Kidney epithelial cell (primary cell): Measurements from ENCODE around the gene ANKRD1. TPM values are rescaled to one million over a fixed set of nuclear protein-coding genes. Genes with fewer than 3 reads are reported as not detected.

Source experiments
- DNase-seq: peaks from one replicate; pipeline ENCODE4 v3.0.0-alpha.2; 2010; ENCODE audit warnings: low read depth
- H3K27me3 ChIP-seq: 2 replicates; pipeline ENCODE4 v1.6.0; 2011; ENCODE audit warnings: low read length; ENCODE audit not compliant: control insufficient read depth, insufficient read depth
- H3K36me3 ChIP-seq: 2 replicates; pipeline ENCODE4 v1.5.1; 2011; ENCODE audit warnings: low read length; ENCODE audit not compliant: control insufficient read depth, insufficient read depth
- H3K4me3 ChIP-seq: 2 replicates; pipeline ENCODE4 v1.5.1; 2011; ENCODE audit warnings: low read depth, mild to moderate bottlenecking, control low read depth, low read length
- total RNA-seq: library from RNA; depleted of rRNA; stranded (reverse); fragments of >200 nt; gene quantifications from 2 replicates; pipeline ENCODE4 v1.2.3, GENCODE V29; 2015
- TF ChIP-seq, protein P1 (sequence below): IDR thresholded peaks from 2 replicates; pipeline ENCODE4 v1.5.1; 2011; ENCODE audit warnings: mild to moderate bottlenecking, moderate library complexity, low read length, control low read depth, inconsistent platforms; ENCODE audit not compliant: insufficient read depth, poor library complexity, severe bottlenecking

ANKRD1 gene
- total RNA-seq, 1 donor from 2014 or later, result 171 TPM

DNA sequence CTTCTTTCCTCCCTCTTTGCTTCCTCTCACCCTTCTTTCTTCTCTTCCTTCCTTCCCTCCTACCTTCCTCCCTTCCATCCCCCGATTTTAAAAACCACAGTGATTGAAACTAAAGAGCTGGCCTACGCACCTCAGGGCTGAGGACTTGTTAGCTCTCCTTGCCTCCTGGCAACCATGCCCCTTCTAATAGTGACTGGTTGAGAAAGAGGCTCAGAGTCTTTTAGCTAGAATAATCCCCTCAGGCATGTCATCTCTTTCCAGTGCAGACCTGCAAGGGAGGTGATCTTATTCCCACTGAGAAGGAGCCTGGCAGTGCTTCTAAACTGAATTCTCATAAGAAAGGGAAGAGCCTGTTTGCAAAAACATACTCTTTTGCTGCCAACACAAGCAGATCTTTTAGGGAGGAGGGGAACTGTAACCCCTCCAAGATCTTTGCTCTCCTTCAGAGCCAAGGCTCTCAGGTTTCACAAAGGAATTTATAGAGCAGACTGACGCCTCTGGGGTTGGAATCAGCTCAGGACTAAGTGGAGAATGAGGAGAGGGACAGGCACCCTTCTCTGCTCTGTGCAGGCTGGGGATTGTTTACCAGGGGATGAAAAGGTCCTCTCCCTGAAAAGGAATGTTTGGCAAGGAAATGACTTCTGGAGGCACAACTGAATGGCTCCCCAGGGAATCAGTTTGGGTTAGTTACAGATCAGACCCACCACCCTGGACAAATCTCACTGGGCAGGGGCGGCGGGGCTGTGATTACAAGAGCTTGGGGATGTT lies 9.4 kb upstream of the ANKRD1 start:
- H3K4me3 ChIP-seq, result no peak overlapping the region
- TF ChIP-seq, protein P1, sequence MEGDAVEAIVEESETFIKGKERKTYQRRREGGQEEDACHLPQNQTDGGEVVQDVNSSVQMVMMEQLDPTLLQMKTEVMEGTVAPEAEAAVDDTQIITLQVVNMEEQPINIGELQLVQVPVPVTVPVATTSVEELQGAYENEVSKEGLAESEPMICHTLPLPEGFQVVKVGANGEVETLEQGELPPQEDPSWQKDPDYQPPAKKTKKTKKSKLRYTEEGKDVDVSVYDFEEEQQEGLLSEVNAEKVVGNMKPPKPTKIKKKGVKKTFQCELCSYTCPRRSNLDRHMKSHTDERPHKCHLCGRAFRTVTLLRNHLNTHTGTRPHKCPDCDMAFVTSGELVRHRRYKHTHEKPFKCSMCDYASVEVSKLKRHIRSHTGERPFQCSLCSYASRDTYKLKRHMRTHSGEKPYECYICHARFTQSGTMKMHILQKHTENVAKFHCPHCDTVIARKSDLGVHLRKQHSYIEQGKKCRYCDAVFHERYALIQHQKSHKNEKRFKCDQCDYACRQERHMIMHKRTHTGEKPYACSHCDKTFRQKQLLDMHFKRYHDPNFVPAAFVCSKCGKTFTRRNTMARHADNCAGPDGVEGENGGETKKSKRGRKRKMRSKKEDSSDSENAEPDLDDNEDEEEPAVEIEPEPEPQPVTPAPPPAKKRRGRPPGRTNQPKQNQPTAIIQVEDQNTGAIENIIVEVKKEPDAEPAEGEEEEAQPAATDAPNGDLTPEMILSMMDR, result no peak

DNA sequence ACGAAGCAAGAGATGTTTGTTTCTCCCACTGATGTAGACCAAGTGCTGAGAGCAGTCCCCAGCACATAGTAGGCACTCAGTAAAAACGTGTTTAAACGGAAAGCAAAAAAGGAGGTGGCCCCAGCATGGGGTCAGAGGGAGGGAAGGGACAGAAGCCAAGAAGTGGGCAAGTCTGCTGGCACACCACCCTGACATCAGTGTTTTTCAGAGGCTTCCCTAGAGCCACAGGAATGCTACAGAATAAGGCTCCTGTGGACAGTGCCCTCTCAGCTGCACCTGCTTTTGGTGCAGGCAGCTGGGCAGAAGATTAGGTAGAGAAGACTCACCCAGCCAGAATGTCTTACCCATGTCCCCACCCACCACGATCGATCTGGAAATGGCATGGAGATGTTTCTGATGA lies 8.3 kb upstream of the ANKRD1 start:
- no peak for DNase-seq
- no peaks in the 10 kb centered on the region for H3K36me3 ChIP-seq
- H3K4me3 ChIP-seq, result no peak overlapping the region
- H3K27me3 ChIP-seq, result no peaks in the 10 kb centered on the region
- TF ChIP-seq, protein P1, result no peak

More for the DNA sequence above, 9.4 kb upstream of the ANKRD1 start:
- no peak for DNase-seq
- Histone ChIP-seq H3K27me3 (no peaks in the 10 kb centered on the region), H3K36me3 (no peaks in the 10 kb centered on the region)

DNA sequence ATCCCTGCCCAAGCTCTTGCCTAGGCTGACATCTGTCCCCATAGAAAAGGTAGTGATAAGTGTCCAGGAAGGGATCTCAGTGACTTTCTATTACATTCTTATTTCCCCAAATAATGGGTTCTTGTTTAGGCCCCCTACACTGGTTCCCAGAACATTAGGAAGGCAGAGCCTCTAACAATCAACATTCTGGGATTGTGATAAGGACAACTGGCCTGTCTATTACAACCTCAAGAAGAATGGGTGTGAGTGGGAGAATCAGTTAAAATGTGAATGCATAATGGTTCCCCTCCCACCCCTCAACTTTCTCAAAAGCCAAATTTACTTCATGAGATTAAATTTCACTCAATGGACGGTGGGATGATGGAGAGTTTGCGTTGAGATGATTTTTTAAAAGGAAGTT lies 6.4 kb upstream of the ANKRD1 start:
- Histone ChIP-seq H3K36me3 (no peaks in the 10 kb centered on the region), H3K4me3 (no peak overlapping the region), H3K27me3 (no peaks in the 10 kb centered on the region)
- no peak for DNase-seq
- TF ChIP-seq, protein P1, result no peak

DNA sequence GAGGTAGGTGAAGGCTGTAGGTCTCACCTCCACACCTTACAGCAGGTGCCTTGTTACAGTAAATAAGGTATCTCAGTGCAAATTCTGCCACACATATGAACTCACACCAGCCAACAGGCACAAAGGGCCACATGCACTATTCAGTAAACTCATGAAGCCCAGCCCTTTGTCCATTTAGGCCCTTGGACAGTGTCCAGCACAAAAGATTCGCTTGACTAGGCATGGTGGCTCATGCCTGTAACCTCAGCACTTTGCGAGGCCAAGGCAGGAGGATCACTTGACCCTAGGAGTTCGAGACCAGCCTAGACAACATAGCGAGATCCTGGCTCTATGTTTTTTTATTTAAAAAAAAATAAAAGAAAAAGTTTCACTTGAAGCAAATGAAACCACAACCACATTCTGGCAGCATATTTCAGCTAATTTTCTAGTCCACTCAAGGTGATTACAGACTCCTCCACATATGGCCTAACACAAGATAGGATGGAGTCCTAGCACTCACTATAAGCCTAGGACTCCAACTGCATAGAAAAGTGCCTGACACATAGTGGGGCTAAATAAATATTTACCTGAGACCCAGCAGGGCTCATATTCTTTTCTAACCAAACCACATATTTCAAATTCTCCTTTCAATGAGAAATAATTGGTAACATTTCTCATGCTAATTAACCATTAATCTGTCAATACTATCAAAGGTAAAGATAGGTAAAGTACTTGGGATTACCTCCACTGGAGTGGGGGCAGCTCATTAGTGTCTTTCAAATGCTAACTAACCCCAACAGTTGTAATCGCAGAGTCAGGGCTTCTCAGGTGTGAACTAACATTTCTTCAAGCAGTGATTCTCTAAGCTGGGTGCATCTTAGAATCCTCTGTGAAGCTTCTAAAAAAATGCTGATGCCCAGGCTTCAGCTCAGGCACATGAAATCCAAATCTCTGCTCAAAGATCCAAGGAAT lies 4.5 kb upstream of the ANKRD1 start:
- TF ChIP-seq, protein P1, result no peak
- no peak for DNase-seq

DNA sequence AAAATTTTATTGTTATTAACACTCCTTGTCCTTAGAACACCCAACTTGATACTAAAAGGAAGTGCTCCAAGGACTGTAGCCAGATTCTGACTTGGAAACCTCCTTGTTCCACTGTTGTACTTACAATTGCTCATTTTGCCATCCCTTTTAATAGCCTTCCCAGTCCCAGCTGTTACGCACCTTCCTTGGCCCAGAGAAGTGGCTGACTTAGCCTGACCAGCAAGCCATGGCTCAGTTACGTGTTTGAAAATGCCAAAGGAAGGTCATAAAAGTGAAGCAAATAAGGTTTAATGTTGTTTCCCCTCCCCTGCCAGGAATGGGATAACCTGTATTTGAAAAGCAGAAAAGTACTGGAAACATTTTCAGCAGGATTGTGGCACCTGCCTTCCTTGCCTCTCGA lies 3.7 kb upstream of the ANKRD1 start:
- TF ChIP-seq, protein P1, result no peak
- H3K27me3 ChIP-seq, result no peaks in the 10 kb centered on the region
- no peak overlapping the region for H3K4me3 ChIP-seq
- no peak for DNase-seq
- H3K36me3 ChIP-seq, result no peaks in the 10 kb centered on the region

More for the DNA sequence above, 4.5 kb upstream of the ANKRD1 start:
- Histone ChIP-seq H3K36me3 (no peaks in the 10 kb centered on the region), H3K27me3 (no peaks in the 10 kb centered on the region), H3K4me3 (no peak overlapping the region)
